Activated T-cell treated with anti-CD3 and anti-CD28 coated beads for 1 hour (primary cell): ENCODE data around the gene R3HDM2.

Experiments used
- DNase-seq: peaks from one replicate; pipeline ENCODE4 v3.0.0-alpha.2; 2020; ENCODE audit warnings: low read depth

R3HDM2 gene

GRCh38 chr12:57229046-57229633 is 201.7 kb downstream of the R3HDM2 start:
- DNase-seq: no peak

GRCh38 chr12:57227315-57228115 is 203.3 kb downstream of the R3HDM2 start:
- DNase-seq: no peak

GRCh38 chr12:57226588-57227314 is 204.1 kb downstream of the R3HDM2 start:
- DNase-seq: no peak

DNA sequence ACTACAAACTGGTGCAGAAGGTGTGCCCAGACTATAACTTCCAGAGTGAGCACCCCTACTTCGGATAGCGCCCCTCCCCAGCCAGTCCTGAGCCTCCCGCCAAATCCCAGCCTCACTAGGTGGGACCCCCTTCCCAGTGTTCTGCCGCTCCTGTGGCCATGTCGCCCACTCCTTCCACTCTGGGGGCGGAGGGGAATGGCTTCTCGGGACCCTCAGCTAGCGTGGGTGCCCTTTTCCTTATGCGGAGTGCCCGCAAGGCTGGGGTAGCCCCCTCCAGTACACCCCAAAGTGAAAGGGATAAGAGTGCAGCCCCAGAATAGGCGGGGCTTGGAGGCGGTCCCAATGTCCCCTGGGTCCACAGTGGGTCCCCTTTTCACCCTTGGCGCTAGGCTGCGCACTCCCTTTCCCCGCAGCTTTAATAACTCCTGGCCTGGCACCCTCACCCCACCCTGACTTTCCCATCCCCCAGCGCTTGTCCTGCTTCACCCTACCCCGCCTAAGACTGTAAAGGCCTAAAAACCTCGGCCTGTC is 205.1 kb downstream of the R3HDM2 start:
- DNase-seq: no peak

DNA sequence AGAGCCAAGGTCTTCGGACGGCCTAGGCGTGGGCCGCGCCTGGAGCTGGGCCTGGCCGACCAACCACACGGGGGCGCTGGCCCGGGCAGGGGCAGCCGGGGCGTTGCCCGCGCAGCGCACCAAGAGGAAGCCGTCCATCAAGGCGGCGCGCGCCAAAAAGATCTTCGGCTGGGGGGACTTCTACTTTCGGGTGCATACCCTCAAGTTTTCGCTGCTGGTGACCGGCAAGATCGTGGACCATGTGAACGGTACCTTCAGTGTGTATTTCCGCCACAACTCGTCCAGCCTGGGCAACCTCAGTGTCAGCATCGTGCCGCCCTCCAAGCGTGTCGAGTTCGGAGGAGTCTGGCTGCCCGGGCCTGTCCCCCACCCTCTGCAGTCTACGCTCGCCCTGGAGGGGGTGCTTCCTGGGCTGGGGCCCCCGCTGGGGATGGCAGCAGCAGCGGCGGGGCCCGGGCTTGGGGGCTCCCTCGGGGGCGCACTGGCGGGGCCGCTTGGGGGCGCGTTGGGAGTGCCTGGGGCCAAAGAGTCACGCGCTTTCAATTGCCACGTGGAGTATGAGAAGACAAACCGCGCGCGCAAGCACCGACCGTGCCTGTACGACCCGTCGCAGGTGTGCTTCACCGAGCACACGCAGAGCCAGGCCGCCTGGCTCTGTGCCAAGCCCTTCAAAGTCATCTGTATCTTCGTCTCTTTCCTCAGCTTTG is 205.7 kb downstream of the R3HDM2 start:
- DNase-seq: peak; percentile 66

- DNase-seq: no peak
Measured at GRCh38 chr12:57224278-57224972, 206.4 kb downstream of the R3HDM2 start.

GRCh38 chr12:57223191-57224165 is 207.4 kb downstream of the R3HDM2 start:
- no peak for DNase-seq

- DNase-seq: no peak
Measured at GRCh38 chr12:57222286-57223190, 208.3 kb downstream of the R3HDM2 start.

DNA sequence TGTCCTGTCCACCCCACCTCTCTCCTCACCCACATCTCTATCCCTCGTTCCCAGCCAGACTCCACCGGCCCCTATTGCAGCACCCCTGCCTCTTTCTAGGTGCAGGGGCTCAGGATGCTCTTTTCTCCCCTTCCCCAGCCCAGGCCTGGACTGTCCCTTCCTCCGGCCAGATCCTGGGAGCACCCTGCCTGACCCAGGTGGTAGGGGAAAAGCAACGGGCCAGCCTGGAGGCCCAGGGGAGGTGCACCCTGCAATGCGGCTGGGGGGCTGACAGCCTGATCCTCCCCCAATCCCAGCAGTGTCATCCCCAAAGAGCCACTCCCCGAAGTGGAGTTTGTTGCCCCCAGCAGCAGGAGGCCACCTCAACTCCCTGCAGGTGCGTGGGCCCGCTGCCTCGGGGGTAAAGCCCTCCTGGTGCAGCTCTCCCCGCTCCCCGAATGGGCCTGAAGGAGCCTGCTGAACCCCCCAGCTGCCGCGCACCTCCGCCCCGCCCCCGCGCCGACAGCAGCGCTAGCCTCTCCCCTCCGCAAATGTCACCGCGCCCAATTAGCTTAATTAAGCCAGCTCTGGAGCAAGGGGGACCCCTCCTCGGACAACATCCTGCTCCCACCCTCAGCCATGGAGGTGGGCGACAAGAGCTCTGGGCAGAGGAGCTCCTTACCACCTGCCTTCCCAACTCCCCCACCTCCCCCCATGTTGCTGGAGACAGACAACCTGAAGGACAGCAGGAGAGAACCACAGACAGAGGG is 209.5 kb downstream of the R3HDM2 start:
- DNase-seq: no peak

- no peak for DNase-seq
Measured at GRCh38 chr12:57220770-57221168, 210.1 kb downstream of the R3HDM2 start.

DNA sequence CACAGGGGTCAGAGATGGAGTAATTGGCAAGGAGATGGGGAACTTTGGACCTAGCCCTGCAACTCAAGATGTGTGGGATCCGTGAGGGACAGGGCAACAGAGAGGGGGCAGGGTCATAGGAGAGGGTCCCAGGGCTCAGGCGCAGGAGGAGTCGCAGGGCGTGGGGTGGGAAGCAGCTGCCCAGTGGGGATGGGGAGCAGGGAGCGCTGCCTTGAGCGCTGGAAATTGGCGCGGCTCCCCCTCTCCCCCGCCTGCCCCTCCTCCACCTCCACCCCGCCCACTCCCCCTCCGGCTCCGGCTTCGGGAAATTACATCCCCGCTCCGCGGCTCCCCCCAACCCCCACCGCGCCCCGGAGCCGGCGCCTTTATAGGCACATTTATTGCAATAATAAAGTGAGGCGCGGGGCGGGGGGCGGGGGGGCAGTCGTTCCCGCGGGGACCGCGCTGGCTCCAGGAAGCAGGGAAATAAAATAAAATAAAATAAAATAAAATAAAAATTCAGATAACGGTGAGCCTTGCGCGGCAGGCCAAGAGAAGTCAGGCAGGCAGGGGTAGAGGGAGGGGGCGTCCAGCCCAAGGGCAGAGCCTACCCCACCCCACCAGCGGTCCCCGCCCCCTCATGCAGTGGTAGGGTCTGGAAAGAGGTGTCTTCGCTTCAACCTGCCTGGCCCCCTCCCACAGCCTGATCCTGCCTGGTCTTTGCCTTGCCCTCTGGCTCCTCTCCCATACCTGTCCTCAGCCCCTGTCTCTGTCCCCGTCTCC is 210.7 kb downstream of the R3HDM2 start:
- DNase-seq: no peak

- DNase-seq: no peak
Measured at GRCh38 chr12:57219205-57219992, 211.4 kb downstream of the R3HDM2 start.

DNA sequence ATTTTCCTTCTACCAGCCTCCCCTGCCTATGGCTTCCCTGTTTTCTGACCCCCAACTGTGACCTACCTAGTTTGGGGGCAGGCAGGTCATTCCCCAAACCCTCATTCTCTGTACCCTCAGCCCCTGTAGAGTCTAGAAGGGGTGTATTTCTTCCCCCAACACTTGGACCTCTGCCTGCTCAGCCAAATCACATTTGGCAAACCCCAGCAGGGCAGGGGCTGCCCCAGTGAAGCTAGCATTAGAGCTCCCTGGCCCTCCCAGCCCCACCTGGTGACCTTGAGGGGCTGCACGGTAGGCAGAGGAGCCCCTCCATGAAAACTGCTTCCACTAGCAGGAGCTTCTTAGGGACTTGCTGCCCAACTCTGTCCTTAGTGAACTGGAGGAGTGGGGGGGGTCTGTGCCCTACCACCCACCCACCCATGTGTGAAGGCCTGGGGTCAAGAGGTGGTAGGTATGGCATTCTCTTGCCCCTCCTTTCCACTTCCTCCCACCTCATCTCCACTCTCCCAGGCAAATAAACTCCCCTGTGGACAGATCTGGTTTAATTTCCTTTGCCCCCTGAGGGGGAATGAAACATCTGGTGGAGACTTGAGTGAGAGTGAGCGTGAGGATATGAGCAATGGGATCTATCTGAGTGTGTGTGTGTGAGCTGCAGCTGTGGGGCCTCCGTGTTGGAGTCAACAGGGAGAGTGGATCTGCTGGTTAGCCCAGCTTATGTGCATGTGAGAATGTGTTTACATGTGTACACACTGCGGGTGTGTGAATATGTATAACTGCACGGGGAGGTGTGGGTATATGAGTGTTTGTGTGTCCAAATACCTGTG is 212.6 kb downstream of the R3HDM2 start:
- DNase-seq: no peak

DNA sequence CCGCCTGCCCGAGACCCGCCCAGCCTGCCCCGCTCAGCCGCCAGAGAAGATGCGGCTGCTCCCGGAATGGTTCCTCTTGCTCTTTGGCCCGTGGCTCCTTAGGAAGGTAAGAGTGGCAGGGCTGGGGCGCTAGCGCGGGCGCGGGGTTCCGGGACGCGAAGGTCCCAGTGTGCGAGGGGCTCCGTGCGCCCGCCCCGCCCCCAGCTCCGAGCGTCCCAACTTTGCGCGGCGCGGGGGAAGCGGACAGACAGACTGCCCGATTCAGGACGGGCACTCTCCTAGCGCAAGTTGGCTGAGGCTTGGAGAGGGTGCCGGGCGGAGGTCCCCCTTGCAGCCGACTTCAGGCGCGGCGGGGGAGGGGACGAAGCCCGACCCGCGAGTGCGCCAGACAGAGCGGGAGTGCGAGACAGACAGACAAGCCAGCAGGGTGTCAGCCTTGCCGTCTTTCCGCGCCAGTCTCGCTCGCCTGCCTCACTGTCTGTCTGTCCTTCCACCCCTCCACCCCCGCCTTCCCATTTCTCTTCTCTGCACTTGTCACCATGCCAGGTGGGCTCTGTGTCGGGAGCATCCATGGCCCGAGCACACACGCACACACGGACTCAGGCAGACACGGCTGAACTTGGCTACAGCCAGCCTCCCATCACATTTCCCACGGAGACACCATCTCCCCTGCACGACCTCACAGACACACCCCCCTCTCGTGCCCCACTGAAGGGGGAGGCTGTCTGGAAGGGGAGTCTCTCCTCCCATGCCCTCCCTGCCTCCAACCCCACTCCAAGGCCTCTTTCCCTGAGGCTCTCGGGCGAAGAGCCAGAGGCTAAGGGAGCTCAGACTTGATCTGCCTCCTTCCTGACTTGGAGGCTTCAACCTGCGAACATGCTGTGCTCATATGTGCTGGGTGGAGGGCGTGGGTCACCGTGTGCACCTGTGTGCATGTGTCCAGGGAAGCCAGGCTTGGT is 213.6 kb downstream of the R3HDM2 start:
- no peak for DNase-seq
